H9 (cell line): Measurements from ENCODE around the gene TTC7B. TPM values are rescaled to one million over a fixed set of nuclear protein-coding genes. Genes with fewer than 3 reads are reported as not detected.

Source experiments
- DNase-seq: peaks from one replicate; pipeline ENCODE4 v3.0.0-alpha.2; 2017
- H2AFZ ChIP-seq: one replicate; pipeline ENCODE4 v1.6.1; 2013; ENCODE audit warnings: mild to moderate bottlenecking, low read length, control low read depth, moderate library complexity
- H2AK5ac ChIP-seq: 2 replicates; pipeline ENCODE4 v1.6.1; 2013; ENCODE audit warnings: low read length, control low read depth, mixed read lengths; ENCODE audit not compliant: insufficient read length
- H2BK120ac ChIP-seq: one replicate; pipeline ENCODE4 v1.6.1; 2013; ENCODE audit warnings: low read depth, mild to moderate bottlenecking, low read length, control low read depth, inconsistent platforms; ENCODE audit not compliant: poor library complexity, severe bottlenecking
- H2BK12ac ChIP-seq: 2 replicates; pipeline ENCODE4 v1.6.1; 2013; ENCODE audit warnings: low read length, control low read depth, mixed read lengths, low read depth; ENCODE audit not compliant: insufficient read length
- H2BK15ac ChIP-seq: 2 replicates; pipeline ENCODE4 v1.6.1; 2013; ENCODE audit warnings: low read depth, low read length, control low read depth
- H2BK20ac ChIP-seq: one replicate; pipeline ENCODE4 v1.6.1; 2013; ENCODE audit warnings: low read depth, mild to moderate bottlenecking, low read length, control low read depth, inconsistent platforms; ENCODE audit not compliant: poor library complexity, severe bottlenecking
- H2BK5ac ChIP-seq: 2 replicates; pipeline ENCODE4 v1.6.1; 2013; ENCODE audit warnings: low read length, control low read depth, mixed read lengths; ENCODE audit not compliant: insufficient read length
- H3K14ac ChIP-seq: 2 replicates; pipeline ENCODE4 v1.6.1; 2013; ENCODE audit warnings: low read length, control low read depth; ENCODE audit not compliant: insufficient read depth
- H3K18ac ChIP-seq: 2 replicates; pipeline ENCODE4 v1.6.1; 2013; ENCODE audit warnings: low read depth, mild to moderate bottlenecking, mixed read lengths, low read length, control low read depth; ENCODE audit not compliant: insufficient read length
- H3K23ac ChIP-seq: 2 replicates; pipeline ENCODE4 v1.6.1; 2013; ENCODE audit warnings: low read length, control low read depth, mixed read lengths, low read depth; ENCODE audit not compliant: insufficient read length
- H3K23me2 ChIP-seq: 2 replicates; pipeline ENCODE4 v1.6.1; 2013; ENCODE audit warnings: low read depth, mild to moderate bottlenecking, mixed read lengths, low read length, control low read depth; ENCODE audit not compliant: insufficient read length, poor library complexity, severe bottlenecking
- H3K27ac ChIP-seq: 2 replicates; pipeline ENCODE4 v1.5.1; 2013; ENCODE audit warnings: low read length, control low read depth, mixed read lengths, low read depth; ENCODE audit not compliant: insufficient read length
- H3K27me3 ChIP-seq: 2 replicates; pipeline ENCODE4 v1.6.1; 2013; ENCODE audit warnings: low read length, control low read depth, inconsistent platforms; ENCODE audit not compliant: insufficient read depth
- H3K4ac ChIP-seq: 2 replicates; pipeline ENCODE4 v1.6.1; 2013; ENCODE audit warnings: low read depth, mild to moderate bottlenecking, control low read depth, inconsistent platforms, low read length, moderate library complexity
- H3K4me1 ChIP-seq: 2 replicates; pipeline ENCODE4 v1.6.1; 2013; ENCODE audit warnings: low read length, control low read depth, inconsistent platforms; ENCODE audit not compliant: insufficient read depth
- H3K4me2 ChIP-seq: 2 replicates; pipeline ENCODE4 v1.6.1; 2013; ENCODE audit warnings: low read length, control low read depth, mixed read lengths; ENCODE audit not compliant: insufficient read length, insufficient read depth
- H3K56ac ChIP-seq: 2 replicates; pipeline ENCODE4 v1.6.1; 2013; ENCODE audit warnings: low read depth, mild to moderate bottlenecking, mixed read lengths, low read length, control low read depth; ENCODE audit not compliant: insufficient read length
- H3K79me1 ChIP-seq: 2 replicates; pipeline ENCODE4 v1.6.1; 2013; ENCODE audit warnings: low read depth, mild to moderate bottlenecking, moderate library complexity, low read length, control low read depth, inconsistent platforms; ENCODE audit not compliant: insufficient read depth, poor library complexity, severe bottlenecking
- H3K79me2 ChIP-seq: 2 replicates; pipeline ENCODE4 v1.6.1; 2013; ENCODE audit warnings: low read length, control low read depth, inconsistent platforms; ENCODE audit not compliant: insufficient read depth
- H3K9ac ChIP-seq: 2 replicates; pipeline ENCODE4 v1.6.1; 2013; ENCODE audit warnings: low read length, control low read depth, mixed read lengths; ENCODE audit not compliant: insufficient read length; ENCODE audit errors: extremely low read depth
- H3K9me3 ChIP-seq: one replicate; pipeline ENCODE4 v1.6.1; 2013; ENCODE audit warnings: low read depth, low read length, inconsistent platforms; ENCODE audit not compliant: control insufficient read depth
- H3T11ph ChIP-seq: one replicate; pipeline ENCODE4 v1.6.1; 2013; ENCODE audit warnings: mild to moderate bottlenecking, low read length, control low read depth, inconsistent platforms
- H4K20me1 ChIP-seq: one replicate; pipeline ENCODE4 v1.6.1; 2013; ENCODE audit not compliant: control insufficient read depth, insufficient read length, insufficient read depth
- H4K5ac ChIP-seq: 2 replicates; pipeline ENCODE4 v1.6.1; 2013; ENCODE audit warnings: low read depth, mild to moderate bottlenecking, mixed read lengths, low read length, control low read depth; ENCODE audit not compliant: insufficient read length
- H4K8ac ChIP-seq: replicated peaks from 2 replicates; pipeline ENCODE4 v1.6.1; 2013; ENCODE audit warnings: low read length, control low read depth, mixed read lengths, low read depth; ENCODE audit not compliant: insufficient read length
- H4K91ac ChIP-seq: 2 replicates; pipeline ENCODE4 v1.6.1; 2013; ENCODE audit warnings: low read depth, mild to moderate bottlenecking, moderate library complexity, mixed read lengths, low read length, control low read depth; ENCODE audit not compliant: insufficient read length
- H3K27ac Mint-ChIP-seq, 3 experiments: 2 replicates in 2 of 3; 3 replicates in 1 of 3; pipeline ENCODE4 v1.8.0; 2020 to 2021; ENCODE audit warnings: mixed read lengths in 3 of 3, mild to moderate bottlenecking in 1 of 3, moderate library complexity in 1 of 3
- H3K27me3 Mint-ChIP-seq: 2 replicates; pipeline ENCODE4 v1.8.0; 2021; ENCODE audit warnings: low read depth, mild to moderate bottlenecking, moderate library complexity, mixed read lengths
- H3K36me3 Mint-ChIP-seq, 3 experiments: 2 replicates in 2 of 3; 3 replicates in 1 of 3; pipeline ENCODE4 v1.8.0; 2020 to 2021; ENCODE audit warnings: low read depth in 3 of 3, mixed read lengths in 3 of 3; ENCODE audit not compliant: insufficient read depth in 1 of 3
- H3K4me1 Mint-ChIP-seq, 2 experiments: 2 replicates each; pipeline ENCODE4 v1.8.0; 2020; ENCODE audit warnings: mixed read lengths in 2 of 2
- H3K4me3 Mint-ChIP-seq, 2 experiments: 2 replicates in 1 of 2; 3 replicates in 1 of 2; pipeline ENCODE4 v1.8.0; 2020 to 2021; ENCODE audit warnings: mild to moderate bottlenecking in 2 of 2, mixed read lengths in 2 of 2, moderate library complexity in 1 of 2
- H3K9me3 Mint-ChIP-seq, 2 experiments: 2 replicates in 1 of 2; 3 replicates in 1 of 2; pipeline ENCODE4 v1.8.0; 2020; ENCODE audit warnings: mild to moderate bottlenecking in 2 of 2, mixed read lengths in 2 of 2, moderate library complexity in 1 of 2
- WGBS: extraction: QIAGEN DNeasy Blood & Tissue Kit; methylation state at CpG from one replicate; pipeline ENCODE4 v1.1.7; 2013; ENCODE audit warnings: missing lambda C conversion rate, low lambda C conversion rate, mixed read lengths; ENCODE audit not compliant: insufficient read length; ENCODE audit errors: extremely low coverage; 5-methylcytosine and 5-hydroxymethylcytosine counted together
- total RNA-seq: library from RNA; stranded (reverse); gene quantifications from 2 replicates; pipeline ENCODE4 v1.2.1, GENCODE V29; 2021
- TF ChIP-seq, protein P1 (sequence below): fragments of 200-600 bp; sonication (generic); conservative IDR thresholded peaks from 3 replicates; pipeline ENCODE4 v1.8.0; 2021; ENCODE audit warnings: antibody characterized with exemption, mild to moderate bottlenecking

The TTC7B gene
- total RNA-seq, 1 experiment from 2014 or later: 33.7 TPM

DNA sequence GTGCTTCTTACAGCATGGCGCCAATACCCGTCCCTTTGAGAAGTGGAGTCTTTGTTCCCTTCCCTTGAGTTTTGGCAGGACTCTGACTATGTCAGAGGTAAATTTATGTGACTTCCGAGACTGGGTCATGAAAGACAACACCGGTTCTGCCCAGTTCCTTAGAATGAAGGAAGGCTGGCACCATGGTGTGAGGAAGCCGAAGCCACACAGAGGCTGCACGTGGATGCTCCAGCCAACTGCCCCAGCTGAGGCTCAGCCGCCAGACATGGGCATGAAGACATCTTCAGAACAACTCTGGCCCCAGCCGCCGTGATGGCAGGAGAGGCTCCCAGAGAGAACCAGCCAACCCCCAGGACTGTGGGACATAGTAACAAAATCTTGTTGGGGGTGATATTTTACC lies 308.2 kb downstream of the TTC7B start:
- Histone ChIP-seq H3K79me2 (no peaks in the 10 kb centered on the region), H2BK120ac (no peak overlapping the region), H3K4ac (no peak overlapping the region), H2AFZ (no peak overlapping the region), H4K5ac (no peak overlapping the region), H3K18ac (no peak overlapping the region), H3K4me2 (no peak overlapping the region), H3K56ac (no peak overlapping the region), H3K9ac (no peak overlapping the region), H2BK5ac (no peak overlapping the region), H4K20me1 (no peaks in the 10 kb centered on the region), H3K23ac (no peak overlapping the region), H4K91ac (no peak overlapping the region), H2AK5ac (no peak overlapping the region), H3K23me2 (no peaks in the 10 kb centered on the region), H3K27me3 (no peaks in the 10 kb centered on the region), H3K14ac (no peak overlapping the region), H3K79me1 (no peaks in the 10 kb centered on the region), H3K27ac (no peak overlapping the region), H4K8ac (no peak overlapping the region), H3T11ph (no peak overlapping the region), H3K9me3 (no peaks in the 10 kb centered on the region), H3K4me1 (peaks cover 3% of the 10 kb centered on the region; the same call in 1 of the 2 replicates), H2BK20ac (no peak overlapping the region), H2BK15ac (no peak overlapping the region), H2BK12ac (no peak overlapping the region)
- TF ChIP-seq, protein P1, sequence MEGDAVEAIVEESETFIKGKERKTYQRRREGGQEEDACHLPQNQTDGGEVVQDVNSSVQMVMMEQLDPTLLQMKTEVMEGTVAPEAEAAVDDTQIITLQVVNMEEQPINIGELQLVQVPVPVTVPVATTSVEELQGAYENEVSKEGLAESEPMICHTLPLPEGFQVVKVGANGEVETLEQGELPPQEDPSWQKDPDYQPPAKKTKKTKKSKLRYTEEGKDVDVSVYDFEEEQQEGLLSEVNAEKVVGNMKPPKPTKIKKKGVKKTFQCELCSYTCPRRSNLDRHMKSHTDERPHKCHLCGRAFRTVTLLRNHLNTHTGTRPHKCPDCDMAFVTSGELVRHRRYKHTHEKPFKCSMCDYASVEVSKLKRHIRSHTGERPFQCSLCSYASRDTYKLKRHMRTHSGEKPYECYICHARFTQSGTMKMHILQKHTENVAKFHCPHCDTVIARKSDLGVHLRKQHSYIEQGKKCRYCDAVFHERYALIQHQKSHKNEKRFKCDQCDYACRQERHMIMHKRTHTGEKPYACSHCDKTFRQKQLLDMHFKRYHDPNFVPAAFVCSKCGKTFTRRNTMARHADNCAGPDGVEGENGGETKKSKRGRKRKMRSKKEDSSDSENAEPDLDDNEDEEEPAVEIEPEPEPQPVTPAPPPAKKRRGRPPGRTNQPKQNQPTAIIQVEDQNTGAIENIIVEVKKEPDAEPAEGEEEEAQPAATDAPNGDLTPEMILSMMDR: no peak
- Mint-ChIP-seq H3K36me3 (no peaks in the 10 kb centered on the region), H3K4me1 (peaks cover 35 to 44% of the 10 kb centered on the region in 2 experiments), H3K9me3 (no peaks in the 10 kb centered on the region; a peak in 1 of 5 replicates), H3K27me3 (peaks cover 2% of the 10 kb centered on the region; the same call in 1 of the 2 replicates), H3K27ac (no peak overlapping the region), H3K4me3 (no peak overlapping the region)
- no CpG with 5 or more reads among the region's 9 CpGs for WGBS
- DNase-seq: no peak
